ENCODE results near the gene FOXQ1.

- no peak for TF ChIP-seq POLR2AphosphoS5 (IDR thresholded peaks at IDR 0.05; ENCODE audit: low read depth, low read length)
- TF ChIP-seq REST (IDR thresholded peaks at IDR 0.05; ENCODE audit: insufficient read depth in 1 of 2, low read depth in 2 of 2, low read length in 2 of 2): no peak
- TF ChIP-seq TAF1 (IDR thresholded peaks at IDR 0.05; ENCODE audit: borderline replicate concordance, insufficient read depth, low read length): no peak
These were observed 1.5 kb downstream of the FOXQ1 start for GRCh38 chr6:1313384-1313766.
